ENCODE data around the gene CREBL2.
"Not testable (repeated sequence)": the region's sequence is repeated elsewhere in the genome, so short reads cannot be mapped to it uniquely, and the experiment has no call there.

The CREBL2 gene

GRCh38 chr12:12624498-12624992 lies 12.9 kb downstream of the CREBL2 start:
- Histone ChIP-seq H3K4me1 (ENCODE audit: control insufficient read depth, insufficient read depth, low read length) (no peaks in the 10 kb centered on the region), H3K27ac (ENCODE audit: low read depth, low read length) (no peak overlapping the region)

GRCh38 chr12:12626471-12626870 lies 14.8 kb downstream of the CREBL2 start:
- Histone ChIP-seq H3K27ac (ENCODE audit: low read depth, low read length) (no peak overlapping the region), H3K4me1 (ENCODE audit: control insufficient read depth, insufficient read depth, low read length) (no peaks in the 10 kb centered on the region), H3K36me3 (ENCODE audit: control insufficient read depth, insufficient read depth, low read length) (no peaks in the 10 kb centered on the region), H3K4me3 (ENCODE audit: low read length) (no peak overlapping the region), H3K9ac (ENCODE audit: low read length) (no peak overlapping the region), H3K27me3 (ENCODE audit: control insufficient read depth, insufficient read depth, low read length) (no peaks in the 10 kb centered on the region)

More at GRCh38 chr12:12624498-12624992, 12.9 kb downstream of the CREBL2 start:
- Histone ChIP-seq H3K27me3 (ENCODE audit: control insufficient read depth, insufficient read depth, low read length) (no peaks in the 10 kb centered on the region), H3K9ac (ENCODE audit: low read length) (no peak overlapping the region), H3K36me3 (ENCODE audit: control insufficient read depth, insufficient read depth, low read length) (no peaks in the 10 kb centered on the region), H3K4me3 (ENCODE audit: low read length) (no peak overlapping the region)

- Histone ChIP-seq H3K4me1 (ENCODE audit: control insufficient read depth, insufficient read depth, low read length) (no peaks in the 10 kb centered on the region), H3K36me3 (ENCODE audit: control insufficient read depth, insufficient read depth, low read length) (no peaks in the 10 kb centered on the region), H3K27me3 (ENCODE audit: control insufficient read depth, insufficient read depth, low read length) (no peaks in the 10 kb centered on the region), H3K9ac (ENCODE audit: low read length) (no peak overlapping the region), H3K4me3 (ENCODE audit: low read length) (no peak overlapping the region), H3K27ac (ENCODE audit: low read depth, low read length) (no peak overlapping the region)
These were observed 15.7 kb downstream of the CREBL2 start for GRCh38 chr12:12627308-12627827.

- Histone ChIP-seq H3K4me1 (ENCODE audit: control insufficient read depth, insufficient read depth, low read length) (no peaks in the 10 kb centered on the region), H3K27ac (ENCODE audit: low read depth, low read length) (no peak overlapping the region), H3K27me3 (ENCODE audit: control insufficient read depth, insufficient read depth, low read length) (no peaks in the 10 kb centered on the region), H3K9ac (ENCODE audit: low read length) (no peak overlapping the region), H3K36me3 (ENCODE audit: control insufficient read depth, insufficient read depth, low read length) (no peaks in the 10 kb centered on the region), H3K4me3 (ENCODE audit: low read length) (no peak overlapping the region)
These were observed 16.3 kb downstream of the CREBL2 start for GRCh38 chr12:12628013-12628412.

DNA sequence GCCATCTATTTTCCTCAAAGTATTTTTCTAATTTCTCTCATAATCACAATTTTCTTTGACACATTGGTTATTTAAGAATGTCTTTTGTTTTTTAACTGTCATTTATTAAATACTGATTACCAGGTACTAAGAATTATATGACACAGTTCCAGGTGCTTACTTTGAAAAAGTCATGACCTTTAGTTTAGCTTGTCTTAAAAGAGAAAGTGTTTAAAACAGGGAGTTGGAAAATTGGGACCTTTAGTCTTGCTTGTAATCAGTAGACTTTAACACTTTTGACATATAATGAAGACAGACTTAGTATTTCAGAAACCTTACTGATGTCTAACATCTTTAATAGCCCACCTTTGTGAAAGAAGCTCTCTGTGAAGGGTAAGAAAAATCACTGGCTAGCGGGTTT lies 19.2 kb downstream of the CREBL2 start:
- Histone ChIP-seq H3K36me3 (ENCODE audit: control insufficient read depth, insufficient read depth, low read length) (no peaks in the 10 kb centered on the region), H3K4me1 (ENCODE audit: control insufficient read depth, insufficient read depth, low read length) (no peaks in the 10 kb centered on the region), H3K9ac (ENCODE audit: low read length) (no peak overlapping the region), H3K4me3 (ENCODE audit: low read length) (no peak overlapping the region), H3K27ac (ENCODE audit: low read depth, low read length) (no peak overlapping the region), H3K27me3 (ENCODE audit: control insufficient read depth, insufficient read depth, low read length) (no peaks in the 10 kb centered on the region)

- no peaks in the 10 kb centered on the region for H3K27me3 ChIP-seq (ENCODE audit: control insufficient read depth, insufficient read depth, low read length)
- peaks cover 12% of the 10 kb centered on the region for H3K36me3 ChIP-seq (ENCODE audit: control insufficient read depth, insufficient read depth, low read length)
- no peak overlapping the region for H3K4me3 ChIP-seq (ENCODE audit: low read length)
- no peaks in the 10 kb centered on the region for H3K4me1 ChIP-seq (ENCODE audit: control insufficient read depth, insufficient read depth, low read length)
- H3K9ac ChIP-seq (ENCODE audit: low read length), result no peak overlapping the region
- H3K27ac ChIP-seq (ENCODE audit: low read depth, low read length), result no peak overlapping the region
These were observed 24.0 kb downstream of the CREBL2 start for GRCh38 chr12:12635651-12636050.

DNA sequence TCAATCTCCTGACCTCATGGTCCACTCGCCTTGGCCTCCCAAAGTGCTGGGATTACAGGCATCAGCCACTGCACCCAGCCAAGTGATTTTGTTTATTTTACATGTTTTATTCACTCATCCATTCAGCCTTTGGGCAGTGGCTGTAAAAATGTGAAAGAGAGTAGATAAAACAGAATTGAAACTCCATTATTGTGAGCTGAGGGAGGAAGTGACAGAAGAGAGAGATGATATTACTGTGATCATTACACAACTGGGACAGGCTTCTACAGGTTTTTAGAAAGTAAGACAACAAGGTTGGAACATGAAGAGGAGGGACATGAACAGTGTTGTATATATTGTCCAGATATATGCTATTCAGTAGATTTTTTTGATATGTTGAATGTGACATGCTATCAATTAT lies 25.0 kb downstream of the CREBL2 start:
- no peak overlapping the region for H3K4me3 ChIP-seq (ENCODE audit: low read length)
- no peaks in the 10 kb centered on the region for H3K4me1 ChIP-seq (ENCODE audit: control insufficient read depth, insufficient read depth, low read length)
- no peak overlapping the region for H3K27ac ChIP-seq (ENCODE audit: low read depth, low read length)
- peaks cover 14% of the 10 kb centered on the region for H3K36me3 ChIP-seq (ENCODE audit: control insufficient read depth, insufficient read depth, low read length)
- H3K9ac ChIP-seq (ENCODE audit: low read length), result no peak overlapping the region
- no peaks in the 10 kb centered on the region for H3K27me3 ChIP-seq (ENCODE audit: control insufficient read depth, insufficient read depth, low read length)

GRCh38 chr12:12639995-12640394 lies 28.3 kb downstream of the CREBL2 start:
- H3K27ac ChIP-seq (ENCODE audit: low read depth, low read length); H3K4me1 ChIP-seq (ENCODE audit: control insufficient read depth, insufficient read depth, low read length); H3K9ac ChIP-seq (ENCODE audit: low read length); H3K27me3 ChIP-seq (ENCODE audit: control insufficient read depth, insufficient read depth, low read length); H3K4me3 ChIP-seq (ENCODE audit: low read length): not testable (repeated sequence)
- peaks cover 16% of the 10 kb centered on the region for H3K36me3 ChIP-seq (ENCODE audit: control insufficient read depth, insufficient read depth, low read length)

- H3K27me3 ChIP-seq (ENCODE audit: control insufficient read depth, insufficient read depth, low read length), result no peaks in the 10 kb centered on the region
- no peak overlapping the region for H3K9ac ChIP-seq (ENCODE audit: low read length)
- H3K4me3 ChIP-seq (ENCODE audit: low read length), result no peak overlapping the region
- no peak overlapping the region for H3K27ac ChIP-seq (ENCODE audit: low read depth, low read length)
- H3K4me1 ChIP-seq (ENCODE audit: control insufficient read depth, insufficient read depth, low read length), result no peaks in the 10 kb centered on the region
- H3K36me3 ChIP-seq (ENCODE audit: control insufficient read depth, insufficient read depth, low read length), result peaks cover 16% of the 10 kb centered on the region
These were observed 30.0 kb downstream of the CREBL2 start for GRCh38 chr12:12641650-12642049.

DNA sequence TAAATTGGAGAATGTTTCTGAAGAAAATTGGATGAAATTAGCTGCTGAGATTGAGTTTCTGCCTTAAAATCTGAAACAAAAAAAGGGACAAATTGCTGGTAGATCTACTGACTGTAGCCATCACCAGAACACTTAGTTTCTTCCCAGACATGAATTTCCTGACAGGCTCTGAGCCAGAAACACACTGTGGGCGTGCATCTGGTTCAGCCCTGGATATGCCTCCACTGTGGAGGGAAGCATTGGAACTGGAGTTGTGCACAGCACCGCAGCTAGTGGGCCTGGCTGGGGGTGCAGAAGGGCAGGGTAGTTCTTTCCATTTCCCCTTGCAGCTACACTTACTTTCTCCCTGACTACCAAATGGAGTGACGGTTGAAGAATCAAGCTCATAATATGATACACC lies 31.2 kb downstream of the CREBL2 start:
- no peaks in the 10 kb centered on the region for H3K4me1 ChIP-seq (ENCODE audit: control insufficient read depth, insufficient read depth, low read length)
- no peak overlapping the region for H3K9ac ChIP-seq (ENCODE audit: low read length)
- peaks cover 10% of the 10 kb centered on the region for H3K36me3 ChIP-seq (ENCODE audit: control insufficient read depth, insufficient read depth, low read length)
- H3K4me3 ChIP-seq (ENCODE audit: low read length), result no peak overlapping the region
- H3K27ac ChIP-seq (ENCODE audit: low read depth, low read length), result no peak overlapping the region
- no peaks in the 10 kb centered on the region for H3K27me3 ChIP-seq (ENCODE audit: control insufficient read depth, insufficient read depth, low read length)

- Histone ChIP-seq H3K9ac (ENCODE audit: low read length) (no peak overlapping the region), H3K4me1 (ENCODE audit: control insufficient read depth, insufficient read depth, low read length) (no peaks in the 10 kb centered on the region), H3K4me3 (ENCODE audit: low read length) (no peak overlapping the region)
These were observed 33.8 kb downstream of the CREBL2 start for GRCh38 chr12:12645485-12645884.

DNA sequence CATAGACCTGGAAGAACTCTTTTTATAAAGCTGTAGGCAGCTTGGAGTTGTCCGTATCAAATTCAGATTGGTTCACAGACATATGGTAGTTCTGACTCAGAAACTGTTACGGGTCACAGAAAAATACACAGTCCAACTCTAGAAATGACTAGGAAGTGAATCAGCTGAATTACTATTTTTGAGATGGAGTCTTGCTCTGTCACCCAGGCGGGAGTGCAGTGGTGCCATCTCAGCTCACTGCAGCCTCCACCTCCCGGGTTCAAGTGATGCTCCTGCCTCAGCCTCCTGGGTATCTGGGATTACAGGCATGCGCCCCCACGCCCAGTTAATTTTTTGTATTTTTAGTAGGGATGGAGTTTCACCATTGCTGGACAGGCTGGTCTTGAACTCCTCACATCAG lies 34.3 kb downstream of the CREBL2 start:
- H3K9ac ChIP-seq (ENCODE audit: low read length); H3K4me3 ChIP-seq (ENCODE audit: low read length); H3K4me1 ChIP-seq (ENCODE audit: control insufficient read depth, insufficient read depth, low read length); H3K27me3 ChIP-seq (ENCODE audit: control insufficient read depth, insufficient read depth, low read length); H3K27ac ChIP-seq (ENCODE audit: low read depth, low read length); H3K36me3 ChIP-seq (ENCODE audit: control insufficient read depth, insufficient read depth, low read length): not testable (repeated sequence)

More at GRCh38 chr12:12645485-12645884, 33.8 kb downstream of the CREBL2 start:
- Histone ChIP-seq H3K27me3 (ENCODE audit: control insufficient read depth, insufficient read depth, low read length) (no peaks in the 10 kb centered on the region), H3K27ac (ENCODE audit: low read depth, low read length) (no peak overlapping the region), H3K36me3 (ENCODE audit: control insufficient read depth, insufficient read depth, low read length) (peaks cover 4% of the 10 kb centered on the region)

DNA sequence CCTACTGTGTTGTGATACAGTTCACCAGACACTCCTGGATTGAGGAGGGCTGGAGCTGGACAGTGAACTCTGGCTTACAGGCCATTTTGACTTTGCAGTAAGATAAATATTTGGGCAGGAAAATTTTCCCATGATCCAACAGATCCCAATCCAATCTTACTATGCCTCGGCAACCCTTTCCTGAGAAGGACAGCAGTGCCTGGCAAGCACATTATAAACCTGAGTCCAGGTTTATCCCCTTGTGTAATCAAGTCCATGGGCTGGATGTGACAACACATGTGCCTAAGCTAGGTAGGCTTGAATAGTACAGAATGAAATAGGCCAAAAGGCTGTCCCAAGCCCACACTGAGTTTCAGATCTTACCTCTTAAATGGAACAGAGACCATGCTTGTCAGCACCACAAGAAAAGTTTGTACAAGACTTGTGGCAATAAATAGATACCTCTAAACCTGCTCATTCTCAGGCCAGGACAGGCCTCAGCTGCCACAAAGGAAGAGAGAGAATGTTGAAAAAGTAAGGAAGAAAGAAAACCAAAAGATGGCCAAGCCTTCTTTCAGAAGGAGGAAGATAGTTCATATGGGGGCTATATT lies 34.9 kb downstream of the CREBL2 start:
- Histone ChIP-seq H3K4me3 (ENCODE audit: low read length) (no peak overlapping the region), H3K4me1 (ENCODE audit: control insufficient read depth, insufficient read depth, low read length) (no peaks in the 10 kb centered on the region), H3K9ac (ENCODE audit: low read length) (no peak overlapping the region), H3K27me3 (ENCODE audit: control insufficient read depth, insufficient read depth, low read length) (no peaks in the 10 kb centered on the region), H3K27ac (ENCODE audit: low read depth, low read length) (no peak overlapping the region), H3K36me3 (ENCODE audit: control insufficient read depth, insufficient read depth, low read length) (peaks cover 2% of the 10 kb centered on the region)
